HCT116 (cell line): Measurements from ENCODE around the gene CCDC148. TPM values are rescaled to one million over a fixed set of nuclear protein-coding genes. Genes with fewer than 3 reads are reported as not detected.
"Not testable (repeated sequence)": the region's sequence is repeated elsewhere in the genome, so short reads cannot be mapped to it uniquely, and the experiment has no call there.

Experiments
- ATAC-seq: fragments of 200-7000 bp; cut with Tn5 transposase; 2 replicates; pipeline ENCODE4 v1.9.1; 2020; ENCODE audit warnings: mild to moderate bottlenecking, moderate library complexity
- BruUV-seq: library from RNA; stranded (reverse); fragments of 400-500 nt; replicated peaks from 2 replicates; lab custom pipeline; 2021; lab: Mats Ljungman, UMichigan
- CTCF ChIA-PET: fragments of 300-600 bp; sonication (Branson Sonifier 250); formaldehyde crosslinking; loops from one replicate; lab custom pipeline; 2021; ENCODE audit warnings: antibody characterized with exemption; lab: Charles Lee
- POLR2A ChIA-PET: fragments of 300-600, 350-600 bp; sonication (Branson Sonifier 250); formaldehyde crosslinking; loops from one replicate; lab custom pipeline; 2021; ENCODE audit warnings: antibody characterized with exemption; lab: Charles Lee
- RAD21 ChIA-PET, 2 experiments: fragments of 300-600 bp; sonication (Branson Sonifier 250); formaldehyde crosslinking; loops; one replicate each; lab custom pipeline; 2023; ENCODE audit warnings: low total read pairs in 2 of 2; ENCODE audit not compliant: uncharacterized antibody in 2 of 2, unreplicated experiment in 2 of 2, low non-redundant PET in 1 of 2; lab: Charles Lee
- DNase-seq: peaks from one replicate; pipeline ENCODE4 v3.0.0-alpha.2; 2010; ENCODE audit warnings: low read depth, low spot score
- H2AFZ ChIP-seq: fragments of 200-600 bp; shearing (Covaris generic), sonication (generic); 2 replicates; pipeline ENCODE4 v1.6.1; 2017; ENCODE audit warnings: low read depth, mixed run types, mixed read lengths, antibody characterized with exemption, low read length; ENCODE audit not compliant: poor library complexity, severe bottlenecking
- H3K27ac ChIP-seq: 2 replicates; pipeline ENCODE4 v1.5.1; 2012; ENCODE audit warnings: low read depth, low read length
- H3K27me3 ChIP-seq: fragments of 200-600 bp; sonication (generic); 2 replicates; pipeline ENCODE4 v1.6.1; 2016; ENCODE audit warnings: mixed run types, low read length, mixed read lengths; ENCODE audit not compliant: insufficient read depth
- H3K36me3 ChIP-seq, 2 experiments: fragments of 200-500 bp in 1 of 2; fragments of 200-600 bp in 1 of 2; sonication (Bioruptor generic) in 1 of 2; sonication (generic) in 1 of 2; 2 replicates each; pipeline versions ENCODE4 v1.5.1 to v1.6.1; 2014 to 2016; ENCODE audit warnings: low read length in 2 of 2, inconsistent platforms in 1 of 2, mixed read lengths in 1 of 2, mixed run types in 1 of 2; ENCODE audit not compliant: insufficient read depth in 2 of 2, control insufficient read depth in 1 of 2
- H3K4me1 ChIP-seq, 2 experiments: fragments of 200-600 bp in 1 of 2; sonication (generic) in 1 of 2; 2 replicates each; pipeline versions ENCODE4 v1.5.1 to v1.6.1; 2012 to 2017; ENCODE audit warnings: low read length in 2 of 2, inconsistent platforms in 1 of 2, mild to moderate bottlenecking in 1 of 2, mixed read lengths in 1 of 2, mixed run types in 1 of 2, moderate library complexity in 1 of 2; ENCODE audit not compliant: insufficient read depth in 2 of 2, control insufficient read depth in 1 of 2
- H3K4me2 ChIP-seq: fragments of 200-600 bp; sonication (generic); 2 replicates; pipeline ENCODE4 v1.6.1; 2017; ENCODE audit warnings: mixed run types, low read length, mixed read lengths
- H3K4me3 ChIP-seq, 2 experiments: fragments of 200-600 bp in 1 of 2; sonication (generic) in 1 of 2; replicated peaks in 1 of 2; 2 replicates each; pipeline ENCODE4 v1.5.1; 2011 to 2016; ENCODE audit warnings: low read length in 2 of 2, control low read depth in 1 of 2, low read depth in 1 of 2, mild to moderate bottlenecking in 1 of 2, mixed read lengths in 1 of 2, mixed run types in 1 of 2
- H3K79me2 ChIP-seq: fragments of 200-600 bp; sonication (generic); 2 replicates; pipeline ENCODE4 v1.6.1; 2017; ENCODE audit warnings: mild to moderate bottlenecking, mixed run types, low read length, moderate library complexity, mixed read lengths; ENCODE audit not compliant: insufficient read depth
- H3K9ac ChIP-seq: fragments of 200-600 bp; sonication (generic); 2 replicates; pipeline ENCODE4 v1.6.1; 2016; ENCODE audit warnings: low read length, mixed read lengths
- H3K9me2 ChIP-seq: fragments of 200-600 bp; sonication (generic), shearing (Covaris generic); 2 replicates; pipeline ENCODE4 v1.6.1; 2017; ENCODE audit warnings: mixed run types, mild to moderate bottlenecking, moderate library complexity; ENCODE audit not compliant: insufficient read depth
- H3K9me3 ChIP-seq, 2 experiments: fragments of 200-500 bp in 1 of 2; fragments of 200-600 bp in 1 of 2; sonication (Bioruptor generic) in 1 of 2; sonication (generic) in 1 of 2; 2 replicates each; pipeline ENCODE4 v1.6.1; 2014 to 2017; ENCODE audit warnings: low read length in 2 of 2, mixed read lengths in 2 of 2, inconsistent platforms in 1 of 2, low read depth in 1 of 2, mild to moderate bottlenecking in 1 of 2, mixed run types in 1 of 2, moderate library complexity in 1 of 2; ENCODE audit not compliant: control insufficient read depth in 1 of 2, insufficient read depth in 1 of 2
- H4K20me1 ChIP-seq: fragments of 200-600 bp; sonication (generic), shearing (Covaris generic); 2 replicates; pipeline ENCODE4 v1.6.1; 2017; ENCODE audit warnings: mixed run types, mild to moderate bottlenecking, moderate library complexity; ENCODE audit not compliant: insufficient read depth
- FOSL1 ChIP-seq: IDR thresholded peaks from 2 replicates; pipeline ENCODE4 v1.6.1; 2012; ENCODE audit warnings: low read depth
- intact Hi-C: fragments of 100-400 bp; cut with micrococcal nuclease; formaldehyde crosslinking; loops from 2 replicates; pipeline ENCODE4 v1.10.0; 2022
- total RNA-seq: library from RNA; stranded (reverse); gene quantifications from one replicate; pipeline ENCODE4 v1.2.1, GENCODE V29; 2021; ENCODE audit not compliant: unreplicated experiment

CCDC148 gene
- total RNA-seq, 1 experiment from 2014 or later: 0.59 TPM

- intact Hi-C loops: no loop called here
- no TSS peak for BruUV-seq
- H3K4me2 ChIP-seq: no peak overlapping the region
These were observed 99.4 kb downstream of the CCDC148 start for GRCh38 chr2:158357122-158357521.

GRCh38 chr2:158351466-158351816, 105.1 kb downstream of the CCDC148 start:
- H3K4me3 ChIP-seq, H3K9me2 ChIP-seq, intact Hi-C loops, H3K27me3 ChIP-seq, H4K20me1 ChIP-seq, ATAC-seq, H3K4me1 ChIP-seq, RAD21 ChIA-PET, H3K4me2 ChIP-seq, H3K9ac ChIP-seq, H2AFZ ChIP-seq, H3K79me2 ChIP-seq, BruUV-seq, POLR2A ChIA-PET, DNase-seq, H3K9me3 ChIP-seq, H3K36me3 ChIP-seq, CTCF ChIA-PET, H3K27ac ChIP-seq: not testable (repeated sequence)

More at GRCh38 chr2:158357122-158357521, 99.4 kb downstream of the CCDC148 start:
- no peak overlapping the region for H3K27ac ChIP-seq
- H2AFZ ChIP-seq: no peak overlapping the region
- DNase-seq (no peak), ATAC-seq (no peak)
- H3K79me2 ChIP-seq: no peaks in the 10 kb centered on the region
- RAD21 ChIA-PET: no interaction called here
- H3K9me2 ChIP-seq: no peaks in the 10 kb centered on the region
- H3K9ac ChIP-seq: no peak overlapping the region
- no peak for TF ChIP-seq FOSL1
- POLR2A ChIA-PET: no interaction called here
- no peaks in the 10 kb centered on the region for H3K36me3 ChIP-seq
- H3K4me1 ChIP-seq: peaks cover 0 to 5% of the 10 kb centered on the region in 2 experiments; a peak in 1 of 4 replicates
- no peaks in the 10 kb centered on the region for H3K9me3 ChIP-seq
- no peaks in the 10 kb centered on the region for H3K27me3 ChIP-seq
- no peak overlapping the region for H3K4me3 ChIP-seq
- no peaks in the 10 kb centered on the region for H4K20me1 ChIP-seq
- CTCF ChIA-PET: no interaction called here

- H3K36me3 ChIP-seq, H3K4me3 ChIP-seq, DNase-seq, H3K4me2 ChIP-seq, H2AFZ ChIP-seq, CTCF ChIA-PET, H3K9me2 ChIP-seq, ATAC-seq, H4K20me1 ChIP-seq, H3K27me3 ChIP-seq, H3K9ac ChIP-seq, H3K4me1 ChIP-seq, H3K9me3 ChIP-seq, H3K79me2 ChIP-seq, RAD21 ChIA-PET, H3K27ac ChIP-seq, POLR2A ChIA-PET, BruUV-seq, intact Hi-C loops: not testable (repeated sequence)
These were observed 105.6 kb downstream of the CCDC148 start for GRCh38 chr2:158350751-158351465.
